ENCODE data around the gene ADCK1. TPM values are rescaled to one million over a fixed set of nuclear protein-coding genes. Genes with fewer than 3 reads are reported as not detected.

The ADCK1 gene
- polyA plus RNA-seq, 2 of the 4 experiments (the other 2 are of a cell fraction), result 6.6 to 8.1 TPM

GRCh38 chr14:77883131-77883846, 83.4 kb downstream of the ADCK1 start:
- WGBS (ENCODE audit: missing lambda C conversion rate), result 80% methylated on average over 7 of the region's 7 CpGs
- no peak overlapping the region for H3K27ac ChIP-seq
- H3K4me3 ChIP-seq, result no peak overlapping the region
- no peaks in the 10 kb centered on the region for H3K4me1 ChIP-seq
- no peak for TF ChIP-seq HMGXB4 (CRISPR knock-in tag; IDR thresholded peaks at IDR 0.05; ENCODE audit: borderline replicate concordance)
- TF ChIP-seq NPAS2 (CRISPR knock-in tag; IDR thresholded peaks at IDR 0.05; ENCODE audit: borderline replicate concordance), result no peak
- no peak for TF ChIP-seq FOXS1 (CRISPR knock-in tag; IDR thresholded peaks at IDR 0.05)
- no peak for TF ChIP-seq CEBPB (IDR thresholded peaks at IDR 0.05)
- TF ChIP-seq ESRRA (IDR thresholded peaks at IDR 0.05; ENCODE audit: borderline replicate concordance, low read length), result no peak
- no peak for TF ChIP-seq EHMT2 (IDR thresholded peaks at IDR 0.05; ENCODE audit: low read depth)
- no peak for TF ChIP-seq MYC (IDR thresholded peaks at IDR 0.05; ENCODE audit: borderline replicate concordance, low read length)
- no peak for TF ChIP-seq HOXA7 (CRISPR knock-in tag; IDR thresholded peaks at IDR 0.05)
- no peak for TF ChIP-seq CHD2 (IDR thresholded peaks at IDR 0.05; ENCODE audit: low read length, partially characterized antibody)
- TF ChIP-seq ZSCAN20 (CRISPR knock-in tag; IDR thresholded peaks at IDR 0.05), result no peak
- no peak for TF ChIP-seq ZNF302 (CRISPR knock-in tag; IDR thresholded peaks at IDR 0.05)
- no peak for TF ChIP-seq RARB (CRISPR knock-in tag; IDR thresholded peaks at IDR 0.05)
- no peak for TF ChIP-seq BCL3 (IDR thresholded peaks at IDR 0.05)
- TF ChIP-seq BHLHE40 (IDR thresholded peaks at IDR 0.05; ENCODE audit: low read depth, low read length), result no peak
- no peak for TF ChIP-seq NR3C1 (IDR thresholded peaks at IDR 0.05)
- no peak for TF ChIP-seq POLR2A (IDR thresholded peaks at IDR 0.05; ENCODE audit: low read length)
- no peaks in the 10 kb centered on the region for H3K9me3 ChIP-seq
- DNase-seq (ENCODE audit: low read depth in 1 of 2, low spot score in 1 of 2) (no peak), FAIRE-seq (no peak), ATAC-seq (no peak)
- CTCF ChIA-PET, result no interaction called here
- POLR2A ChIA-PET, result no interaction called here
- no peak overlapping the region for H3K4me2 ChIP-seq

GRCh38 chr14:77883847-77884238, 83.9 kb downstream of the ADCK1 start:
- Histone ChIP-seq H3K27ac (no peak overlapping the region), H3K4me2 (no peak overlapping the region), H3K9me3 (no peaks in the 10 kb centered on the region), H3K4me3 (no peak overlapping the region), H3K4me1 (no peaks in the 10 kb centered on the region)
- ChIA-PET CTCF (no interaction called here), POLR2A (no interaction called here)
- no peak for TF ChIP-seq HDAC2 (IDR thresholded peaks at IDR 0.05)
- TF ChIP-seq RCOR1 (IDR thresholded peaks at IDR 0.05; ENCODE audit: low read depth, low read length), result no peak
- no peak for TF ChIP-seq ZFP36 (IDR thresholded peaks at IDR 0.05; ENCODE audit: borderline replicate concordance, partially characterized antibody)
- no peak for TF ChIP-seq USF2 (IDR thresholded peaks at IDR 0.05)
- no peak for TF ChIP-seq FOXS1 (CRISPR knock-in tag; IDR thresholded peaks at IDR 0.05)
- TF ChIP-seq NPAS2 (CRISPR knock-in tag; IDR thresholded peaks at IDR 0.05; ENCODE audit: borderline replicate concordance), result no peak
- TF ChIP-seq POLR2AphosphoS2 (conservative IDR thresholded peaks at IDR 0.05; ENCODE audit: low read length), result no peak
- no peak for TF ChIP-seq CBX2 (IDR thresholded peaks at IDR 0.05; ENCODE audit: borderline replicate concordance, low read depth)
- no peak for TF ChIP-seq KDM5A (IDR thresholded peaks at IDR 0.05)
- no peak for TF ChIP-seq MAX (IDR thresholded peaks at IDR 0.05)
- TF ChIP-seq MAFK (IDR thresholded peaks at IDR 0.05; ENCODE audit: partially characterized antibody), result no peak
- no peak for TF ChIP-seq PHF8 (IDR thresholded peaks at IDR 0.05; ENCODE audit: borderline replicate concordance, low read depth)
- no peak for TF ChIP-seq FOSB (CRISPR knock-in tag; IDR thresholded peaks at IDR 0.05)
- no peak for TF ChIP-seq RFX5 (IDR thresholded peaks at IDR 0.05)
- no peak for TF ChIP-seq RNF2 (IDR thresholded peaks at IDR 0.05; ENCODE audit: borderline replicate concordance, low read depth)
- FAIRE-seq (no peak), DNase-seq (ENCODE audit: low read depth in 1 of 2, low spot score in 1 of 2) (peak in 1 of 2 experiments; percentile 9), ATAC-seq (no peak)
- WGBS (ENCODE audit: missing lambda C conversion rate), result 77% methylated on average over 2 of the region's 2 CpGs
